Peyer's patch (tissue), 4 donors: ENCODE measurements around the gene UGT8.

Source experiments
- CTCF ChIP-seq, 6 experiments: fragments of 450-650 bp in 4 of 6; fragments of 200-600 bp in 2 of 6; sonication (generic) in 1 of 6; IDR thresholded peaks; one replicate each; pipeline ENCODE4 v1.5.1; 2017 to 2019; ENCODE audit warnings: antibody characterized with exemption in 6 of 6, mild to moderate bottlenecking in 3 of 6, moderate library complexity in 1 of 6
- POLR2A ChIP-seq, 2 donors: fragments of 450-650 bp; IDR thresholded peaks; one replicate each; pipeline ENCODE4 v1.5.1; 2017; ENCODE audit warnings: antibody characterized with exemption in 2 of 2, mild to moderate bottlenecking in 2 of 2, moderate library complexity in 2 of 2

DNA sequence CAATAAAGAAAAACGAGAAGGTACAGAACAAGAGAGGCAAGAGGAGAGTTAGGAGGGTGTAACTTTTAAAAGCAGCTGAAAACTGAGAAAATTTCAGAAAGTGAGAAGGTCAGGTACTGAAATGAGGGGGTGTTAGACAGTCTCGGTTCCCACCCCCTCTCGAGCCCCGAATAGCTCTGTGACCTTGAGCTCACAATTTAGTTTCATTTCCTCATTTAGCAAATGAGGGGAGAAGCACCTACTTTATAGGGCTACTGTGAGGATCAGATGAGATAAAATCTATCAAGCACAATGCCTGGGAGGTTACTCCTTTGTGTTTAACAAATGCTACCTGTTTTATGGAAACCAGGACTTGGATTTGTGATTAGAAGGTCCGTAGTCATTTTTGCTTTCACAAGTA, 4.9 kb downstream of the UGT8 start:
- TF ChIP-seq POLR2A (IDR thresholded peaks at IDR 0.05) (no peak), CTCF (IDR thresholded peaks at IDR 0.05) (no peak)
